ENCODE data around the gene UMODL1. TPM values are rescaled to one million over a fixed set of nuclear protein-coding genes. Genes with fewer than 3 reads are reported as not detected.

Gene UMODL1
- total and polyA plus RNA-seq, 2 of the 13 experiments (the other 11 are each of a cell fraction or from before 2014, with no cell fraction given), result not detected

DNA sequence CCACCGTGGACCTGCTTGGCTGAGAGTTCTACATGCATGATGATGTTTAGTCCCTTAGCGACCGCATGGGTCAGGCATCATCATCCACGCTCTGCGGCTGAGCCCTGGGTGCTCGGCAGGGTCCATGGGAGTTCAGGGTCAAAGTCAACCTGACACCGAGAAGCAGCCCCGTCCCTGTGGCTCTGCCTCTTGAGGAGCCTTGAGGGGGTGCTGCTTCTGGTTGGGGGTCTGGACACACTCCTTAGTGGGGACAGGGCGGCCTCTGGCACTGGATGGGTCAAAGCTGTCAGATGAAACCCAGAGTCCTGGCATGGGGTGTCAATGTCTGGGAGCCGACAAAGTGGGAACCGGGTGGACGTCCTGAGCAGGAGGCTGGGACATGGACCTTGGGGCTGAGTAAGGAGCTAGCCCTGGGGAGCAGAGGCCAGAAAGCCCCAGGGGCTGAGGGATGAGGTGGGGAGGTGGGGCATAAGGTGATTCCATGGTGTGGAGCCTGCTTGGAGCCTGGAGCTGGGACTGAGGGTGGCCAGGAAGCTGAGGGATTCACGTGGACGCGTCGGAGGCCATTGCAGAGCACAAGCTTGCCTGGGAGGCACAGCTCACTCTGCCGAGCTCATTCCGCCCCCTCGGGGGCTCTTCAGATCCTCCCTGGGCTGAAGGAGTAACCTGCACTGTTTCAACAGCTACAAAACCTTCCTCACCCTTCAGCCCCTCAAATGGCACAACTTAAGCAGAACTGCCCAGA lies 53.9 kb downstream of the UMODL1 start (continued):
- TF ChIP-seq, protein P1, sequence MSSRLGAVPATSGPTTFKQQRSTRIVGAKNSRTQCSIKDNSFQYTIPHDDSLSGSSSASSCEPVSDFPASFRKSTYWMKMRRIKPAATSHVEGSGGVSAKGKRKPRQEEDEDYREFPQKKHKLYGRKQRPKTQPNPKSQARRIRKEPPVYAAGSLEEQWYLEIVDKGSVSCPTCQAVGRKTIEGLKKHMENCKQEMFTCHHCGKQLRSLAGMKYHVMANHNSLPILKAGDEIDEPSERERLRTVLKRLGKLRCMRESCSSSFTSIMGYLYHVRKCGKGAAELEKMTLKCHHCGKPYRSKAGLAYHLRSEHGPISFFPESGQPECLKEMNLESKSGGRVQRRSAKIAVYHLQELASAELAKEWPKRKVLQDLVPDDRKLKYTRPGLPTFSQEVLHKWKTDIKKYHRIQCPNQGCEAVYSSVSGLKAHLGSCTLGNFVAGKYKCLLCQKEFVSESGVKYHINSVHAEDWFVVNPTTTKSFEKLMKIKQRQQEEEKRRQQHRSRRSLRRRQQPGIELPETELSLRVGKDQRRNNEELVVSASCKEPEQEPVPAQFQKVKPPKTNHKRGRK (CRISPR knock-in tag; IDR thresholded peaks at IDR 0.05), result no peak
- TF ChIP-seq, protein P2, sequence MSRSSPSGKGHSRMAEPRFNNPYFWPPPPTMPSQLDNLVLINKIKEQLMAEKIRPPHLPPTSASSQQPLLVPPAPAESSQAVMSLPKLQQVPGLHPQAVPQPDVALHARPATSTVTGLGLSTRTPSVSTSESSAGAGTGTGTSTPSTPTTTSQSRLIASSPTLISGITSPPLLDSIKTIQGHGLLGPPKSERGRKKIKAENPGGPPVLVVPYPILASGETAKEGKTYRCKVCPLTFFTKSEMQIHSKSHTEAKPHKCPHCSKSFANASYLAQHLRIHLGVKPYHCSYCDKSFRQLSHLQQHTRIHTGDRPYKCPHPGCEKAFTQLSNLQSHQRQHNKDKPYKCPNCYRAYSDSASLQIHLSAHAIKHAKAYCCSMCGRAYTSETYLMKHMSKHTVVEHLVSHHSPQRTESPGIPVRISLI (CRISPR knock-in tag; IDR thresholded peaks at IDR 0.05; ENCODE audit: borderline replicate concordance), result no peak
- no peak for TF ChIP-seq ZNF383 (CRISPR knock-in tag; IDR thresholded peaks at IDR 0.05; ENCODE audit: borderline replicate concordance)
- no peak for TF ChIP-seq NFRKB (IDR thresholded peaks at IDR 0.05)
- TF ChIP-seq MEF2D (CRISPR knock-in tag; IDR thresholded peaks at IDR 0.05), result no peak
- TF ChIP-seq, protein P3, sequence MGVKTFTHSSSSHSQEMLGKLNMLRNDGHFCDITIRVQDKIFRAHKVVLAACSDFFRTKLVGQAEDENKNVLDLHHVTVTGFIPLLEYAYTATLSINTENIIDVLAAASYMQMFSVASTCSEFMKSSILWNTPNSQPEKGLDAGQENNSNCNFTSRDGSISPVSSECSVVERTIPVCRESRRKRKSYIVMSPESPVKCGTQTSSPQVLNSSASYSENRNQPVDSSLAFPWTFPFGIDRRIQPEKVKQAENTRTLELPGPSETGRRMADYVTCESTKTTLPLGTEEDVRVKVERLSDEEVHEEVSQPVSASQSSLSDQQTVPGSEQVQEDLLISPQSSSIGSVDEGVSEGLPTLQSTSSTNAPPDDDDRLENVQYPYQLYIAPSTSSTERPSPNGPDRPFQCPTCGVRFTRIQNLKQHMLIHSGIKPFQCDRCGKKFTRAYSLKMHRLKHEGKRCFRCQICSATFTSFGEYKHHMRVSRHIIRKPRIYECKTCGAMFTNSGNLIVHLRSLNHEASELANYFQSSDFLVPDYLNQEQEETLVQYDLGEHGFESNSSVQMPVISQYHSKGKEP (CRISPR knock-in tag; IDR thresholded peaks at IDR 0.05), result no peak
- no peak for TF ChIP-seq ZEB1 (IDR thresholded peaks at IDR 0.05; ENCODE audit: insufficient replicate concordance, low read depth)
- TF ChIP-seq, protein P4, sequence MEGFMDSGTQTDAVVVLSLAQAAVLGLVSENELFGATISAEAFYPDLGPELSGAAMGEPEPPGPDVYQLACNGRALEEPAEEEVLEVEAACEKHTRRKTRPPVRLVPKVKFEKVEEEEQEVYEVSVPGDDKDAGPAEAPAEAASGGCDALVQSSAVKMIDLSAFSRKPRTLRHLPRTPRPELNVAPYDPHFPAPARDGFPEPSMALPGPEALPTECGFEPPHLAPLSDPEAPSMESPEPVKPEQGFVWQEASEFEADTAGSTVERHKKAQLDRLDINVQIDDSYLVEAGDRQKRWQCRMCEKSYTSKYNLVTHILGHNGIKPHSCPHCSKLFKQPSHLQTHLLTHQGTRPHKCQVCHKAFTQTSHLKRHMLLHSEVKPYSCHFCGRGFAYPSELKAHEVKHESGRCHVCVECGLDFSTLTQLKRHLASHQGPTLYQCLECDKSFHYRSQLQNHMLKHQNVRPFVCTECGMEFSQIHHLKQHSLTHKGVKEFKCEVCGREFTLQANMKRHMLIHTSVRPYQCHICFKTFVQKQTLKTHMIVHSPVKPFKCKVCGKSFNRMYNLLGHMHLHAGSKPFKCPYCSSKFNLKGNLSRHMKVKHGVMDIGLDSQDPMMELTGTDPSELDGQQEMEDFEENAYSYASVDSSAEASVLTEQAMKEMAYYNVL (CRISPR knock-in tag; IDR thresholded peaks at IDR 0.05; ENCODE audit: borderline replicate concordance), result no peak
